ENCODE data around the gene LUC7L2.

DNA sequence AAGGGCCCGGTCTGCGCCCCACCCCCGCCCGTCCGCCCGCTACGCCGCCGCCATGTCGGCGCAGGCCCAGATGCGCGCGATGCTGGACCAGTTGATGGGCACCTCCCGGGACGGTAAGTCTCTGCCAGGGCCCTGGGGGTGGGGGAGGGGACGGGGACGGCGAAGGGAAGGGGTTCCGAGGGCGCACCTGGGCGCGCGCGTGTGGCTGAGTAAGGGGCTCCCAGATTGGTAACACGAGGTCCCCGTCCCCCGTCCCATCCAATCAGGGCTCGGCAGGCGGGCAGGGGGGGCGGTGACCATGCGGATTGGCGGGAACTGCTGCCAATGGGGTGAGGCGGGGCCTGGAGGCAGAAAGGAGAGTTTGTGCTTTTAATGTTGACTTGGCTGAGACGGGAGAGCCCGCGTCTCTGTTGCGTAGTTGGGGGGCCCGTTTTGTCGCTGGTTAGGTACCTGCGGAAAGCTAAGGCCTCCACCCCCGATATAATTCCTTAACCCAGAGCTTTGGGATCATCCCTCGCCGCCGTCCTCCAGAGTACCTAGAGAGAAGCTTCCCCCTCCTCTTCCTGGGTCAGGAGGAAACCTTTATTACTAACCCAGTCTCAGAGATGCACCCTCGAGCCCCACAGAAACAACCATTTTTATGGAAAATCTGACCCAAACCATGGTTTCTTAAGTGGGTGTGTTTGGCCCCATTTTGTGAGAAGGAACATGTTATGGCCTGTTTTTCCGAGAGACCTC lies 685 bp downstream of the LUC7L2 start:
- TF ChIP-seq POLR2A (IDR thresholded peaks at IDR 0.05): no peak
- TF ChIP-seq, protein P1, sequence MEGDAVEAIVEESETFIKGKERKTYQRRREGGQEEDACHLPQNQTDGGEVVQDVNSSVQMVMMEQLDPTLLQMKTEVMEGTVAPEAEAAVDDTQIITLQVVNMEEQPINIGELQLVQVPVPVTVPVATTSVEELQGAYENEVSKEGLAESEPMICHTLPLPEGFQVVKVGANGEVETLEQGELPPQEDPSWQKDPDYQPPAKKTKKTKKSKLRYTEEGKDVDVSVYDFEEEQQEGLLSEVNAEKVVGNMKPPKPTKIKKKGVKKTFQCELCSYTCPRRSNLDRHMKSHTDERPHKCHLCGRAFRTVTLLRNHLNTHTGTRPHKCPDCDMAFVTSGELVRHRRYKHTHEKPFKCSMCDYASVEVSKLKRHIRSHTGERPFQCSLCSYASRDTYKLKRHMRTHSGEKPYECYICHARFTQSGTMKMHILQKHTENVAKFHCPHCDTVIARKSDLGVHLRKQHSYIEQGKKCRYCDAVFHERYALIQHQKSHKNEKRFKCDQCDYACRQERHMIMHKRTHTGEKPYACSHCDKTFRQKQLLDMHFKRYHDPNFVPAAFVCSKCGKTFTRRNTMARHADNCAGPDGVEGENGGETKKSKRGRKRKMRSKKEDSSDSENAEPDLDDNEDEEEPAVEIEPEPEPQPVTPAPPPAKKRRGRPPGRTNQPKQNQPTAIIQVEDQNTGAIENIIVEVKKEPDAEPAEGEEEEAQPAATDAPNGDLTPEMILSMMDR (IDR thresholded peaks at IDR 0.05): no peak
